ENCODE results near the gene UBA3. TPM values are rescaled to one million over a fixed set of nuclear protein-coding genes. Genes with fewer than 3 reads are reported as not detected.
A peak's percentile ranks its signal among the peaks of the same experiment; 100 is the strongest.

UBA3 gene
- total and polyA plus RNA-seq, 2 of the 13 experiments (the other 11 are each of a cell fraction or from before 2014, with no cell fraction given) = 40.7 to 49.0 TPM

- peak; percentile 65 for TF ChIP-seq SPEN (CRISPR knock-in tag; IDR thresholded peaks at IDR 0.05; ENCODE audit: low read depth)
- TF ChIP-seq ZFP82 (CRISPR knock-in tag; IDR thresholded peaks at IDR 0.05; ENCODE audit: borderline replicate concordance) = no peak
- TF ChIP-seq U2AF1 (optimal IDR thresholded peaks at IDR 0.05; ENCODE audit: low read depth, low read length) = no peak
- no peak for TF ChIP-seq ZNF276 (CRISPR knock-in tag; IDR thresholded peaks at IDR 0.05; ENCODE audit: low read depth)
- no peak for TF ChIP-seq ZNF282 (IDR thresholded peaks at IDR 0.05; ENCODE audit: partially characterized antibody)
- TF ChIP-seq MEF2D (CRISPR knock-in tag; IDR thresholded peaks at IDR 0.05) = no peak
- no peak for TF ChIP-seq CENPT (CRISPR knock-in tag; IDR thresholded peaks at IDR 0.05; ENCODE audit: low read depth)
- TF ChIP-seq ZNF496 (CRISPR knock-in tag; IDR thresholded peaks at IDR 0.05; ENCODE audit: insufficient replicate concordance) = no peak
- no peak for TF ChIP-seq CHD2 (IDR thresholded peaks at IDR 0.05; ENCODE audit: low read depth, low read length)
- TF ChIP-seq ZNF20 (CRISPR knock-in tag; IDR thresholded peaks at IDR 0.05) = no peak
- TF ChIP-seq ZNF619 (CRISPR knock-in tag; IDR thresholded peaks at IDR 0.05) = no peak
- TF ChIP-seq POLR2AphosphoS5 (IDR thresholded peaks at IDR 0.05; ENCODE audit: low read depth, low read length) = 0 out of 2 replicates have a peak, but pooled peaks have one; percentile 35
- TF ChIP-seq RORA (CRISPR knock-in tag; IDR thresholded peaks at IDR 0.05) = no peak
- TF ChIP-seq RBM22 (optimal IDR thresholded peaks at IDR 0.05; ENCODE audit: low read length) = no peak
- 0 out of 2 replicates have a peak, but pooled peaks have one; percentile 33 for TF ChIP-seq ISL2 (CRISPR knock-in tag; IDR thresholded peaks at IDR 0.05)
- no peak for TF ChIP-seq NCOA1 (CRISPR knock-in tag; IDR thresholded peaks at IDR 0.05)
- no peak for TF ChIP-seq ZNF558 (CRISPR knock-in tag; IDR thresholded peaks at IDR 0.05; ENCODE audit: borderline replicate concordance)
- TF ChIP-seq ZNF780A (CRISPR knock-in tag; IDR thresholded peaks at IDR 0.05) = no peak
- TF ChIP-seq SKI (IDR thresholded peaks at IDR 0.05; ENCODE audit: partially characterized antibody) = peak; percentile 14
- no peak for TF ChIP-seq RBFOX2 (IDR thresholded peaks at IDR 0.05; ENCODE audit: low read depth, low read length)
- TF ChIP-seq ZNF589 (CRISPR knock-in tag; conservative IDR thresholded peaks at IDR 0.05) = no peak
- TF ChIP-seq MED13 (CRISPR knock-in tag; IDR thresholded peaks at IDR 0.05) = no peak
- no peak for TF ChIP-seq ZNF326 (CRISPR knock-in tag; IDR thresholded peaks at IDR 0.05; ENCODE audit: borderline replicate concordance)
- no peak for TF ChIP-seq CENPBD1 (CRISPR knock-in tag; IDR thresholded peaks at IDR 0.05; ENCODE audit: borderline replicate concordance, low read depth)
- no peak for TF ChIP-seq HES4 (CRISPR knock-in tag; IDR thresholded peaks at IDR 0.05; ENCODE audit: borderline replicate concordance)
- no peak for TF ChIP-seq ZNF207 (IDR thresholded peaks at IDR 0.05; ENCODE audit: borderline replicate concordance)
- no peak for TF ChIP-seq U2AF2 (IDR thresholded peaks at IDR 0.05; ENCODE audit: low read depth, low read length)
- TF ChIP-seq MZF1 (CRISPR knock-in tag; IDR thresholded peaks at IDR 0.05; ENCODE audit: borderline replicate concordance) = no peak
- TF ChIP-seq ZNF616 (CRISPR knock-in tag; IDR thresholded peaks at IDR 0.05; ENCODE audit: low read depth) = no peak
- TF ChIP-seq ZNF567 (CRISPR knock-in tag; IDR thresholded peaks at IDR 0.05; ENCODE audit: borderline replicate concordance) = no peak
Measured at GRCh38 chr3:69084326-69085167, 4.4 kb upstream of the UBA3 start, which contains the start of gene ARL6IP5 (continued).
